H1 (cell line): Measurements from ENCODE around the gene PRAMEF5. TPM values are rescaled to one million over a fixed set of nuclear protein-coding genes. Genes with fewer than 3 reads are reported as not detected.
"Not testable (repeated sequence)": the region's sequence is repeated elsewhere in the genome, so short reads cannot be mapped to it uniquely, and the experiment has no call there.

Source experiments
- CTCF ChIA-PET: fragments of 300-600 bp; sonication (Branson Sonifier 250); formaldehyde crosslinking; loops from one replicate; lab custom pipeline; 2021; ENCODE audit not compliant: partially characterized antibody; lab: Charles Lee
- POLR2A ChIA-PET: fragments of 300-600 bp; sonication (Branson Sonifier 250); formaldehyde crosslinking; loops from one replicate; lab custom pipeline; 2021; ENCODE audit warnings: inconsistent platforms; ENCODE audit not compliant: partially characterized antibody; lab: Charles Lee
- DNase-seq, 2 experiments: peaks; one replicate each; pipeline versions ENCODE4 v3.0.0 to v3.0.0-alpha.2; 2010 to 2022; ENCODE audit warnings: low spot score in 2 of 2, low read depth in 1 of 2, mixed read lengths in 1 of 2
- FAIRE-seq: peaks from 2 replicates; lab custom pipeline; 2011; peaks lifted over from hg19 to GRCh38; lab: Jason Lieb, UNC
- H2AFZ ChIP-seq: 2 replicates; pipeline ENCODE4 v1.8.1; 2012; ENCODE audit warnings: low read length, inconsistent platforms
- H2AK5ac ChIP-seq: 2 replicates; pipeline ENCODE4 v1.6.1; 2013; ENCODE audit warnings: low read depth, low read length
- H2BK120ac ChIP-seq: replicated peaks from 2 replicates; pipeline ENCODE3; 2013; ENCODE audit warnings: low read depth, low read length, inconsistent platforms
- H2BK12ac ChIP-seq: 2 replicates; pipeline ENCODE4 v1.6.1; 2013; ENCODE audit warnings: low read depth, low read length
- H2BK15ac ChIP-seq: 2 replicates; pipeline ENCODE4 v1.6.1; 2013; ENCODE audit warnings: low read length
- H2BK20ac ChIP-seq: 2 replicates; pipeline ENCODE4 v1.6.1; 2013; ENCODE audit warnings: low read length
- H2BK5ac ChIP-seq: 2 replicates; pipeline ENCODE4 v1.6.1; 2013; ENCODE audit warnings: low read depth, low read length
- H3K14ac ChIP-seq: 2 replicates; pipeline ENCODE4 v1.6.1; 2013; ENCODE audit warnings: inconsistent platforms; ENCODE audit not compliant: insufficient read length
- H3K18ac ChIP-seq: 2 replicates; pipeline ENCODE4 v1.6.1; 2013; ENCODE audit warnings: low read length; ENCODE audit errors: extremely low read depth
- H3K23ac ChIP-seq: 2 replicates; pipeline ENCODE4 v1.6.1; 2013; ENCODE audit warnings: inconsistent platforms; ENCODE audit not compliant: insufficient read length
- H3K23me2 ChIP-seq: 2 replicates; pipeline ENCODE4 v1.6.1; 2013; ENCODE audit warnings: low read depth, low read length
- H3K27ac ChIP-seq: 2 replicates; pipeline ENCODE4 v1.6.1; 2011; ENCODE audit warnings: low read depth, low read length, inconsistent platforms
- H3K27me3 ChIP-seq, 4 experiments: replicated peaks in 1 of 4; 1 replicate in 1 of 4; 2 replicates in 3 of 4; pipeline versions ENCODE4 v1.6.1 to v1.8.1; 2011 to 2013; ENCODE audit warnings: low read length in 3 of 4, mild to moderate bottlenecking in 3 of 4, inconsistent platforms in 2 of 4, mixed read lengths in 2 of 4, moderate library complexity in 1 of 4; ENCODE audit not compliant: control insufficient read depth in 3 of 4, insufficient read depth in 3 of 4; ENCODE audit errors: extremely low read depth in 1 of 4
- H3K36me3 ChIP-seq, 4 experiments: 2 replicates each; pipeline versions ENCODE4 v1.6.1 to v1.8.1; 2011 to 2013; ENCODE audit warnings: mild to moderate bottlenecking in 4 of 4, low read length in 3 of 4, moderate library complexity in 2 of 4, control low read depth in 1 of 4, inconsistent platforms in 1 of 4; ENCODE audit not compliant: insufficient read depth in 4 of 4, control insufficient read depth in 2 of 4
- H3K4ac ChIP-seq: replicated peaks from 2 replicates; pipeline ENCODE3; 2013; ENCODE audit warnings: low read length, low read depth, mixed read lengths, inconsistent platforms; ENCODE audit not compliant: insufficient read length
- H3K4me1 ChIP-seq, 4 experiments: replicated peaks in 1 of 4; 1 replicate in 1 of 4; 2 replicates in 3 of 4; pipeline versions ENCODE4 v1.6.1 to v1.8.1; 2011 to 2013; ENCODE audit warnings: low read length in 3 of 4, inconsistent platforms in 2 of 4, mixed read lengths in 1 of 4; ENCODE audit not compliant: insufficient read depth in 4 of 4, control insufficient read depth in 3 of 4
- H3K4me2 ChIP-seq, 2 experiments: 2 replicates each; pipeline versions ENCODE4 v1.6.1 to v1.8.1; 2011 to 2013; ENCODE audit warnings: low read depth in 2 of 2, low read length in 2 of 2, control low read depth in 1 of 2, inconsistent platforms in 1 of 2, mild to moderate bottlenecking in 1 of 2; ENCODE audit not compliant: insufficient read depth in 1 of 2
- H3K4me3 ChIP-seq, 4 experiments: fragments of 200-600, 300-600 bp in 1 of 4; sonication (generic), shearing (Covaris generic), sonication (Bioruptor Twin) in 1 of 4; 2 replicates each; pipeline versions ENCODE4 v1.5.1 to v1.8.1; 2011 to 2016; ENCODE audit warnings: low read length in 4 of 4, low read depth in 3 of 4, control low read depth in 2 of 4, inconsistent platforms in 2 of 4, mild to moderate bottlenecking in 2 of 4, mixed read lengths in 1 of 4, moderate library complexity in 1 of 4; ENCODE audit not compliant: insufficient read depth in 2 of 4; ENCODE audit errors: extremely low read depth in 1 of 4
- H3K56ac ChIP-seq: replicated peaks from 2 replicates; pipeline ENCODE3; 2013; ENCODE audit warnings: low read depth, mild to moderate bottlenecking, mixed read lengths, low read length, inconsistent platforms; ENCODE audit not compliant: insufficient read length
- H3K79me1 ChIP-seq: 2 replicates; pipeline ENCODE4 v1.6.1; 2013; ENCODE audit warnings: low read depth, low read length, control low read depth
- H3K79me2 ChIP-seq, 2 experiments: 2 replicates each; pipeline versions ENCODE4 v1.6.1 to v1.8.1; 2012 to 2013; ENCODE audit warnings: low read length in 2 of 2, mild to moderate bottlenecking in 2 of 2, inconsistent platforms in 1 of 2; ENCODE audit not compliant: insufficient read depth in 2 of 2, control insufficient read depth in 1 of 2
- H3K9ac ChIP-seq, 4 experiments: replicated peaks in 1 of 4; 1 replicate in 1 of 4; 2 replicates in 3 of 4; pipeline versions ENCODE4 v1.6.1 to v1.8.1; 2011 to 2013; ENCODE audit warnings: low read depth in 3 of 4, low read length in 3 of 4, control low read depth in 2 of 4, mild to moderate bottlenecking in 2 of 4, moderate library complexity in 2 of 4, inconsistent platforms in 1 of 4; ENCODE audit errors: extremely low read depth in 1 of 4
- H3K9me3 ChIP-seq, 2 experiments: 2 replicates each; pipeline versions ENCODE4 v1.6.1 to v1.8.1; 2012 to 2013; ENCODE audit warnings: mild to moderate bottlenecking in 2 of 2, moderate library complexity in 2 of 2, control low read depth in 1 of 2, inconsistent platforms in 1 of 2, low read depth in 1 of 2, low read length in 1 of 2, mixed read lengths in 1 of 2; ENCODE audit not compliant: insufficient read depth in 2 of 2
- H4K20me1 ChIP-seq, 2 experiments: replicated peaks in 1 of 2; 2 replicates each; pipeline versions ENCODE3 to v1.8.1; 2011 to 2013; ENCODE audit warnings: inconsistent platforms in 2 of 2, low read length in 2 of 2, mild to moderate bottlenecking in 1 of 2; ENCODE audit not compliant: insufficient read depth in 2 of 2, control insufficient read depth in 1 of 2
- H4K5ac ChIP-seq: 2 replicates; pipeline ENCODE4 v1.6.1; 2013; ENCODE audit warnings: low read length, low read depth, mixed read lengths, inconsistent platforms; ENCODE audit not compliant: insufficient read length
- H4K8ac ChIP-seq: 2 replicates; pipeline ENCODE4 v1.8.0; 2013; ENCODE audit warnings: mild to moderate bottlenecking, moderate library complexity, low read length, inconsistent platforms; ENCODE audit not compliant: insufficient read depth; ENCODE audit errors: extremely low read depth
- H4K91ac ChIP-seq: replicated peaks from 2 replicates; pipeline ENCODE3; 2013; ENCODE audit warnings: low read length, mixed read lengths, inconsistent platforms; ENCODE audit not compliant: insufficient read length
- WGBS, 2 experiments: shearing (Covaris generic) in 1 of 2; methylation state at CpG; one replicate each; pipeline versions ENCODE4 v1.1.6 to v1.1.7; 2013 to 2015; ENCODE audit warnings: low lambda C conversion rate in 2 of 2, mixed read lengths in 2 of 2, inconsistent platforms in 1 of 2, low coverage in 1 of 2, missing lambda C conversion rate in 1 of 2; ENCODE audit not compliant: insufficient replicate concordance in 2 of 2, insufficient coverage in 1 of 2, insufficient read length in 1 of 2; ENCODE audit errors: extremely low coverage in 1 of 2, missing lambda C conversion rate in 1 of 2; 5-methylcytosine and 5-hydroxymethylcytosine counted together
- polyA plus RNA-seq, 7 experiments: library from polyadenylated mRNA; depleted of rRNA in 3 of 7; stranded (reverse) in 5 of 7; unstranded in 2 of 7; fragments of >200 nt in 5 of 7; fragments of 200-250 nt in 2 of 7; gene quantifications; 1 replicate in 5 of 7; 2 replicates in 1 of 7; 4 replicates in 1 of 7; pipeline versions ENCODE4 v1.2.1 to v1.2.3, GENCODE V29; 2011 to 2013; ENCODE audit warnings: missing spikeins in 2 of 7, mixed read lengths in 2 of 7
- total RNA-seq: library from RNA; stranded (reverse); fragmentation: NEBNext Ultra II Directional; extraction: Animal tissue kit (Norgen Biotek cat#: 25700); gene quantifications from 2 replicates; pipeline ENCODE4 v1.2.1, GENCODE V29; 2021

The PRAMEF5 gene
- total and polyA plus RNA-seq, 2 of the 8 experiments (the other 6 are each of a cell fraction or from before 2014, with no cell fraction given) = not detected

DNA sequence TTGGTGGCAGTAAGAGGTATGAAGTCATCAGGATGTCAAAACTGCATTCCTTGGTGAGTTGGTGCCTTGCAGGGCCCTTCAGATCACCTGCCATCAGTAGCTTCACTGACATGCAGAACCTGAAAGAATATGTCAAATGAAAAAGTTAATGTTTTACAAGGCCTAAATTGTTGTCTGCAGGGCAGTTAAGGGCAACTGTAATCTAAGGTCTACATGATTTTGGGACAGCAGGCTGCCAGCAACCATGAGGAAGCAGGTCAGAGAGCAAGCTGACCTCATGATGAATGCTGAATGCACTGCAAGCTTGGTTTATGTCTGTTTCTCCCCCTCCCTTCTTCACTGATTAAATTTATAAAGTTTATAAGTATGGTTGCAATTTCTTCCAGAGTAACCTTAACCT lies 48.2 kb downstream of the PRAMEF5 start:
- H3K36me3 ChIP-seq, H2AK5ac ChIP-seq, H3K4me1 ChIP-seq, H3K4me2 ChIP-seq, H3K79me2 ChIP-seq, H3K23me2 ChIP-seq, H3K23ac ChIP-seq, H4K5ac ChIP-seq, H4K91ac ChIP-seq, H3K27ac ChIP-seq, H3K4ac ChIP-seq, CTCF ChIA-PET, H2AFZ ChIP-seq, H3K14ac ChIP-seq, H4K20me1 ChIP-seq, H2BK20ac ChIP-seq, H2BK120ac ChIP-seq, FAIRE-seq, H3K4me3 ChIP-seq, H3K18ac ChIP-seq, POLR2A ChIA-PET, H2BK15ac ChIP-seq, DNase-seq, H3K79me1 ChIP-seq, H4K8ac ChIP-seq, H2BK5ac ChIP-seq, H3K9ac ChIP-seq, H3K27me3 ChIP-seq, H3K9me3 ChIP-seq, H2BK12ac ChIP-seq, H3K56ac ChIP-seq: not testable (repeated sequence)

GRCh38 chr1:13303239-13303638 lies 49.2 kb downstream of the PRAMEF5 start, which contains the start of gene PRAMEF33:
TSS of gene PRAMEF33 (plus strand) at chr1:13303539. CDS start at chr1:13305955, 2,416 bp downstream.
- H3K4me2 ChIP-seq, H2BK120ac ChIP-seq, H2BK15ac ChIP-seq, H2AK5ac ChIP-seq, POLR2A ChIA-PET, H3K79me1 ChIP-seq, H3K79me2 ChIP-seq, H2BK20ac ChIP-seq, H3K27me3 ChIP-seq, H3K23me2 ChIP-seq, H3K4ac ChIP-seq, FAIRE-seq, H2AFZ ChIP-seq, H4K8ac ChIP-seq, H2BK12ac ChIP-seq, H3K4me3 ChIP-seq, H3K4me1 ChIP-seq, H2BK5ac ChIP-seq, H4K91ac ChIP-seq, H4K5ac ChIP-seq, H3K56ac ChIP-seq, H3K18ac ChIP-seq, H3K14ac ChIP-seq, H3K23ac ChIP-seq, H3K27ac ChIP-seq, H3K36me3 ChIP-seq, H3K9me3 ChIP-seq, H4K20me1 ChIP-seq, DNase-seq, H3K9ac ChIP-seq, CTCF ChIA-PET: not testable (repeated sequence)
- no CpG with 5 or more reads among the region's 1 CpG for WGBS, 2 experiments
